Tibial nerve (tissue), 4 donors: Measurements from ENCODE around the gene CAMTA1. TPM values are rescaled to one million over a fixed set of nuclear protein-coding genes. Genes with fewer than 3 reads are reported as not detected.
"Not testable (repeated sequence)": the region's sequence is repeated elsewhere in the genome, so short reads cannot be mapped to it uniquely, and the experiment has no call there.

ENCODE experiments used
- DNase-seq, 2 donors: peaks; one replicate each; pipeline ENCODE4 v3.0.0-alpha.2; 2019; ENCODE audit warnings: low spot score in 2 of 2
- H3K27ac ChIP-seq, 4 donors: fragments of 200-600 bp; sonication (generic) in 3 of 4; one replicate each; pipeline ENCODE4 v1.5.1; 2017 to 2019; ENCODE audit warnings: mild to moderate bottlenecking in 1 of 4
- H3K27me3 ChIP-seq, 2 donors: fragments of 200-600 bp; sonication (generic) in 1 of 2; one replicate each; pipeline versions ENCODE4 v1.5.1 to v1.6.0; 2017 to 2019
- H3K36me3 ChIP-seq, 3 donors: fragments of 200-600 bp; sonication (generic); one replicate each; pipeline ENCODE4 v1.5.1; 2018 to 2019
- H3K4me1 ChIP-seq, 4 donors: fragments of 200-600 bp; sonication (generic) in 3 of 4; one replicate each; pipeline ENCODE4 v1.5.1; 2017 to 2019
- H3K4me3 ChIP-seq, 4 donors: fragments of 200-600 bp; sonication (generic) in 3 of 4; one replicate each; pipeline ENCODE4 v1.5.1; 2017 to 2019; ENCODE audit warnings: mild to moderate bottlenecking in 1 of 4, moderate library complexity in 1 of 4
- H3K9me3 ChIP-seq, 4 donors: fragments of 200-600 bp; sonication (generic) in 3 of 4; one replicate each; pipeline ENCODE4 v1.5.1; 2017 to 2019
- CTCF ChIP-seq, 5 experiments: fragments of 200-600 bp in 3 of 5; fragments of 450-650 bp in 2 of 5; sonication (generic) in 3 of 5; IDR thresholded peaks; one replicate each; pipeline ENCODE4 v1.5.1; 2016 to 2019; ENCODE audit warnings: antibody characterized with exemption in 5 of 5, mild to moderate bottlenecking in 3 of 5, moderate library complexity in 2 of 5
- EP300 ChIP-seq, 2 donors: sonication (generic); formaldehyde crosslinking; IDR thresholded peaks; one replicate each; pipeline ENCODE4 v1.6.1; 2017; ENCODE audit warnings: antibody characterized with exemption in 2 of 2, mild to moderate bottlenecking in 1 of 2
- POLR2A ChIP-seq, 2 donors: fragments of 450-650 bp; IDR thresholded peaks; one replicate each; pipeline ENCODE4 v1.6.1; 2017; ENCODE audit warnings: antibody characterized with exemption in 2 of 2, mild to moderate bottlenecking in 2 of 2, moderate library complexity in 2 of 2
- WGBS, 2 donors: methylation state at CpG; one replicate each; pipeline ENCODE4 v1.1.5; 2018; 5-methylcytosine and 5-hydroxymethylcytosine counted together
- total RNA-seq, 4 donors: library from RNA; depleted of rRNA; stranded (reverse); fragments of >200 nt; gene quantifications; one replicate each; pipeline ENCODE4 v1.1.0, GENCODE V29; 2016

The CAMTA1 gene
- total RNA-seq, 4 donors from 2014 or later: 41.8 to 104 (median 87.2) TPM

- no peak overlapping the region for H3K4me3 ChIP-seq
- H3K36me3 ChIP-seq: no peaks in the 10 kb centered on the region
- H3K9me3 ChIP-seq: peaks cover 0 to 15% (median 0%) of the 10 kb centered on the region in 4 donors
- DNase-seq: no peak
- WGBS, 2 donors: 65 to 75% methylated on average over 2 of the region's 2 CpGs
- H3K4me1 ChIP-seq: no peaks in the 10 kb centered on the region
- H3K27me3 ChIP-seq: no peaks in the 10 kb centered on the region
- TF ChIP-seq CTCF (IDR thresholded peaks at IDR 0.05): no peak
- no peak for TF ChIP-seq POLR2A (IDR thresholded peaks at IDR 0.05)
- no peak for TF ChIP-seq EP300 (IDR thresholded peaks at IDR 0.05)
- no peak overlapping the region for H3K27ac ChIP-seq
These were observed 541.1 kb downstream of the CAMTA1 start for GRCh38 chr1:7326366-7326765.

- DNase-seq: no peak
These were observed 542.6 kb downstream of the CAMTA1 start for GRCh38 chr1:7327849-7328248.

GRCh38 chr1:7329868-7330615 lies 544.8 kb downstream of the CAMTA1 start:
- Histone ChIP-seq H3K27ac (no peak overlapping the region), H3K4me1 (no peaks in the 10 kb centered on the region), H3K27me3 (no peaks in the 10 kb centered on the region), H3K36me3 (no peaks in the 10 kb centered on the region), H3K4me3 (no peak overlapping the region), H3K9me3 (peaks cover 0 to 15% (median 0%) of the 10 kb centered on the region in 4 donors)
- no peak for DNase-seq
- WGBS, 2 donors: 92% methylated on average over 15 of the region's 15 CpGs
- TF ChIP-seq CTCF (IDR thresholded peaks at IDR 0.05): no peak
- no peak for TF ChIP-seq EP300 (IDR thresholded peaks at IDR 0.05)
- TF ChIP-seq POLR2A (IDR thresholded peaks at IDR 0.05): no peak

More at GRCh38 chr1:7327849-7328248, 542.6 kb downstream of the CAMTA1 start:
- Histone ChIP-seq H3K9me3 (peaks cover 0 to 15% (median 0%) of the 10 kb centered on the region in 4 donors), H3K36me3 (no peaks in the 10 kb centered on the region), H3K27ac (no peak overlapping the region), H3K27me3 (no peaks in the 10 kb centered on the region), H3K4me3 (no peak overlapping the region), H3K4me1 (no peaks in the 10 kb centered on the region)
- WGBS, 2 donors: 68 to 74% methylated on average over 3 of the region's 3 CpGs
- TF ChIP-seq POLR2A (IDR thresholded peaks at IDR 0.05) (no peak), CTCF (IDR thresholded peaks at IDR 0.05) (no peak), EP300 (IDR thresholded peaks at IDR 0.05) (no peak)

GRCh38 chr1:7330726-7331125 lies 545.5 kb downstream of the CAMTA1 start:
- not testable (repeated sequence) for H3K4me3 ChIP-seq, H3K4me1 ChIP-seq, DNase-seq, H3K27ac ChIP-seq, H3K27me3 ChIP-seq, H3K36me3 ChIP-seq
- H3K9me3 ChIP-seq: peaks cover 0 to 15% (median 0%) of the 10 kb centered on the region in 4 donors
- 88 to 95% methylated on average over 7 of the region's 7 CpGs for WGBS, 2 donors

GRCh38 chr1:7331926-7332535 lies 546.8 kb downstream of the CAMTA1 start:
- Histone ChIP-seq H3K36me3 (no peaks in the 10 kb centered on the region), H3K27ac (no peak overlapping the region), H3K9me3 (peaks cover 0 to 13% (median 0%) of the 10 kb centered on the region in 4 donors), H3K4me3 (no peak overlapping the region), H3K4me1 (no peaks in the 10 kb centered on the region), H3K27me3 (no peaks in the 10 kb centered on the region)
- no peak for TF ChIP-seq CTCF (IDR thresholded peaks at IDR 0.05)
- no peak for TF ChIP-seq EP300 (IDR thresholded peaks at IDR 0.05)
- no peak for TF ChIP-seq POLR2A (IDR thresholded peaks at IDR 0.05)
- no peak for DNase-seq
- WGBS, 2 donors: 65 to 70% methylated on average over 9 of the region's 9 CpGs
